Kidney epithelial cell (primary cell): ENCODE results near the gene HMOX2. TPM values are rescaled to one million over a fixed set of nuclear protein-coding genes. Genes with fewer than 3 reads are reported as not detected.

Source experiments
- DNase-seq: peaks from one replicate; pipeline ENCODE4 v3.0.0-alpha.2; 2010; ENCODE audit warnings: low read depth
- H3K27me3 ChIP-seq: 2 replicates; pipeline ENCODE4 v1.6.0; 2011; ENCODE audit warnings: low read length; ENCODE audit not compliant: control insufficient read depth, insufficient read depth
- H3K36me3 ChIP-seq: 2 replicates; pipeline ENCODE4 v1.5.1; 2011; ENCODE audit warnings: low read length; ENCODE audit not compliant: control insufficient read depth, insufficient read depth
- H3K4me3 ChIP-seq: 2 replicates; pipeline ENCODE4 v1.5.1; 2011; ENCODE audit warnings: low read depth, mild to moderate bottlenecking, control low read depth, low read length
- total RNA-seq: library from RNA; depleted of rRNA; stranded (reverse); fragments of >200 nt; gene quantifications from 2 replicates; pipeline ENCODE4 v1.2.3, GENCODE V29; 2015
- TF ChIP-seq, protein P1 (sequence below): IDR thresholded peaks from 2 replicates; pipeline ENCODE4 v1.5.1; 2011; ENCODE audit warnings: mild to moderate bottlenecking, moderate library complexity, low read length, control low read depth, inconsistent platforms; ENCODE audit not compliant: insufficient read depth, poor library complexity, severe bottlenecking

The HMOX2 gene
- total RNA-seq, 1 donor from 2014 or later = 64.4 TPM

DNA sequence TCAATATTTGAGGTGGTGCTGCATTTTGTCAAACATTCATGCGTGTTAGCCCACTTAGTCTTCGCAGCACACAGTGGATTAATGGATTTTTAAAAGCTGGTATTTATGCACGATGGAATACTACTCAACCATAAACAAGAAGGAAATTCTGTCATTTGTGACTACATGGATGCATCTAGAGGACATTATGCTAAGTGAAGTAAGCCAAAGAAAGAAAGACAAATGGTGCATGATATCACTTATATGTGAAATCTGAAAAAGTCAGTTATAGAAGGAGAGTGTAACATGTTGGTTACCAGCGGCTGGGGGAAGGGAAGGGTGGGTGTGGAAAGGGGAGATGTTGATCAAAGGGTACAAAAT is 23.0 kb downstream of the HMOX2 start:
- Histone ChIP-seq H3K36me3 (no peaks in the 10 kb centered on the region), H3K27me3 (no peaks in the 10 kb centered on the region), H3K4me3 (no peak overlapping the region)
- TF ChIP-seq, protein P1, sequence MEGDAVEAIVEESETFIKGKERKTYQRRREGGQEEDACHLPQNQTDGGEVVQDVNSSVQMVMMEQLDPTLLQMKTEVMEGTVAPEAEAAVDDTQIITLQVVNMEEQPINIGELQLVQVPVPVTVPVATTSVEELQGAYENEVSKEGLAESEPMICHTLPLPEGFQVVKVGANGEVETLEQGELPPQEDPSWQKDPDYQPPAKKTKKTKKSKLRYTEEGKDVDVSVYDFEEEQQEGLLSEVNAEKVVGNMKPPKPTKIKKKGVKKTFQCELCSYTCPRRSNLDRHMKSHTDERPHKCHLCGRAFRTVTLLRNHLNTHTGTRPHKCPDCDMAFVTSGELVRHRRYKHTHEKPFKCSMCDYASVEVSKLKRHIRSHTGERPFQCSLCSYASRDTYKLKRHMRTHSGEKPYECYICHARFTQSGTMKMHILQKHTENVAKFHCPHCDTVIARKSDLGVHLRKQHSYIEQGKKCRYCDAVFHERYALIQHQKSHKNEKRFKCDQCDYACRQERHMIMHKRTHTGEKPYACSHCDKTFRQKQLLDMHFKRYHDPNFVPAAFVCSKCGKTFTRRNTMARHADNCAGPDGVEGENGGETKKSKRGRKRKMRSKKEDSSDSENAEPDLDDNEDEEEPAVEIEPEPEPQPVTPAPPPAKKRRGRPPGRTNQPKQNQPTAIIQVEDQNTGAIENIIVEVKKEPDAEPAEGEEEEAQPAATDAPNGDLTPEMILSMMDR = no peak
- DNase-seq = no peak

DNA sequence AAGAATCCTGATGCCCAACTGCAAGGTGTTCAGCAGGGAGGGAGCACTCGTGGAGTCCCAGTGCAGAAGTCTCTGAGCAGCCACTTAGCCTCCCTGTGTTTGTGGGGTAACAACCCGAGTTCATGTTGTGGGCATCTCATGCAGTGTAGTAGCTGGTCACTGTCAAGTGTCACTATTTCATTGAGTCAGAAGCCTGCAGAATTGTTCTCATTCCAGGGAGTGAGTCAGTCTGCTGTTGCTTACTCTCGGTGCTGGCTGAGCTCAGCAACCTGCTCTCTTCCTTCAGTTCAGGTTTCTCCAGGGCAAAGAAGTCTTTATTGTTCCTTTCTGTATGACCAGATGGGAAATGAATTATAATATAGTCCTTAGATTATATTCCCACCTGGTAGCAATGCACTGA is 24.1 kb downstream of the HMOX2 start:
- Histone ChIP-seq H3K36me3 (no peaks in the 10 kb centered on the region), H3K4me3 (no peak overlapping the region), H3K27me3 (no peaks in the 10 kb centered on the region)
- TF ChIP-seq, protein P1 = no peak
- no peak for DNase-seq

DNA sequence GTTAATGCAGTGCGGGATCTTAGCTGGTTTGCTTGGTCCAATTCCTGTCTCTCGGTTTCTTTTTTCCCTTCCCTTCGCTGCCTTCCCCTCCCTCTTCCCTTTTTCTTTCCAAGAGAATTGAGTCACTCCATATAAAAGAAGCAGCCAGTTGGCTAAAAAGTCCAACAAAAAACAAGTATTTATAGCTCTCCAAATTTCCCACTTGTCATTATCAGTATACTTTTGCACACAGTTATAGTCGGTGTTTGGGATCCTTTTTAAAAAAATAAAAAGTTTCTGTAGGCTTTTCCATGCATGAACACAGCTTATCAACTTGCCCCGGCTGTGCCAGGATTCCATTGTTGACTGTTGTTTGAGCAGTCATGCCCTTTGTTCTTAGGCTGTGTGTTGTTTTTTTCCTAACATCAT is 24.9 kb downstream of the HMOX2 start:
- Histone ChIP-seq H3K36me3 (no peaks in the 10 kb centered on the region), H3K27me3 (no peaks in the 10 kb centered on the region), H3K4me3 (no peak overlapping the region)
- no peak for DNase-seq
- TF ChIP-seq, protein P1 = no peak

DNA sequence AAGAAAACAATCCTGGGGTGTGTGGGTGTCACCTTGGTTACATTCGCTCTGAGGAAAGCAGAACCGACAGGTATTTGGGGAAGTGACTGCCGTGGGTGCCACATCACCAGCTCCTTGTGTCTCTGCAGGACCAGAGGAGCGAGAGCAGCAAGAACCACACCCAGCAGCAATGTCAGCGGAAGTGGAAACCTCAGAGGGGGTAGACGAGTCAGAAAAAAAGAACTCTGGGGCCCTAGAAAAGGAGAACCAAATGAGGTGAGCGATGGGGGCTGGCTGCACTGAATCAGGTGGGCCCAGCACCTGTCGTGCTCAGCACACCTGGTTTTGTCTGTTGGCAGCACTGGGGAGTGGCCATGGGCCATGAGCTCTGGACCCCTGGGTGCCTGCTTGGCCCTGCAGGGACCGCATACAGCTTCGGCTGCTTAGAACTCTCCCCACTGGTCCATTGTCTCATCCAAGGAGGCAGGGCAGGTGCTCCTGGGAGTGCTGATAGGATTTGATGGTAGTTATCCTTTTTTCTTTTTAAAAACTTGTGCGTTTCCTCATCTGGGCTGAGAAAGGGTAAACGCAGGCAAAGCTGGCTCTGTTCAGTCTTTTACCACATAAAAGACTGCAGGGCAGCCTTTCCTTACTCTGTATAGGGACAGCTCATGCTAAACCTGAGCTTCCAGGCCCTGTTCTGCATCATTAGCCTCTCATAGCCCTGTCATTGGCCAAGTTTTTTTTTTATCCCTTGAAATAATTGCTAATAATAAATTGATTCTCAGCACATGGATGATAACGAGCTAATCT is 29.4 kb downstream of the HMOX2 start:
- Histone ChIP-seq H3K36me3 (peaks cover 4% of the 10 kb centered on the region), H3K4me3 (no peak overlapping the region), H3K27me3 (no peaks in the 10 kb centered on the region)
- DNase-seq = no peak
- TF ChIP-seq, protein P1 = no peak

DNA sequence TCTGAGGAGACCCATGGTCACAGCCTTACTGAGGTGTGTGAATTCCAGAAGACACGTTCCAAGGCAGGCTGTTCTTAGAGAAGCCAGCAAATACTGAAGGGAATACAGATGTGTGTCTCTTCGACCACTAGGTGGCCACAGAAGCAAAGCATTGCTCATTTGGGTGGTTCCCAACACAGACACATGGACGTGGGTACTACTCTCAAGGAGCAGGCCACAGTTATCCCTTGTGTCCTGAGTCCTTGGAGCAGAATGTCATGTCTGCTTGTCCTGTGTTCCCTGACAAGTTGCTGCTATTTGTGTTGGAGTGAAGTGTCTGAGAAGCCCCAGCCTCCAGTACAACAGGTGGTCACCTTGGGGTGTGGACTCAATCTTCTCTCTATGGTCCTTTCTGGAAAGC is 30.3 kb downstream of the HMOX2 start:
- TF ChIP-seq, protein P1 = peak; percentile 82
- DNase-seq = no peak
- Histone ChIP-seq H3K36me3 (peaks cover 4% of the 10 kb centered on the region), H3K4me3 (no peak overlapping the region), H3K27me3 (no peaks in the 10 kb centered on the region)
